ENCODE measurements around the gene FUT3. TPM values are rescaled to one million over a fixed set of nuclear protein-coding genes. Genes with fewer than 3 reads are reported as not detected.

FUT3 gene
- total RNA-seq: not detected

DNA sequence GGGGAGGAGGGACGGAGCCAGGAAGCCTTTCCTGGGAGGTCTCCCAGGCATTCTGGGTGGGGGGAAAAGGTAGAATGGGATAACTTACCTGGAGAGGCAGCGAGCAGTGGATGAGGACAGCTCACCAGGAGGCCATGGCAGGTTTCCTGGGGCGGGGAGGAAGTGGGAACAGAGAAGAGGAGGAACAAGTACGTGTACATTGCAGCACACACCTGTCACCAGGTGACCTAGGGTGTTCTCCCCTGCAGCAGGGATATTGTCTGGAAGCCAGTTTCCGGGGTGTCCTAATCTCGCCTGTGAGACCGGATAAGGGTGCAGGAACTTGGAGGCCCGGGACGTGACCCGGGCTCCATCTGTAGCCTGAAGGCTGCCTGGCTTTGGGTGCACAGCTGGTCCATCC, at the start of gene FUT3:
FUT3 (minus strand) TSS at position 148 of the 400 bp plus-strand sequence.
- Histone ChIP-seq H3K36me3 (ENCODE audit: control insufficient read depth in 3 of 3, insufficient read depth in 3 of 3, low read length in 3 of 3) (no peaks in the 10 kb centered on the region), H3K27me3 (ENCODE audit: control insufficient read depth in 3 of 3, insufficient read depth in 3 of 3, low read length in 3 of 3) (peaks cover 3 to 7% (median 7%) of the 10 kb centered on the region in 3 donors), H3K27ac (ENCODE audit: low read depth, low read length) (no peak within 1 kb of the TSS)

DNA sequence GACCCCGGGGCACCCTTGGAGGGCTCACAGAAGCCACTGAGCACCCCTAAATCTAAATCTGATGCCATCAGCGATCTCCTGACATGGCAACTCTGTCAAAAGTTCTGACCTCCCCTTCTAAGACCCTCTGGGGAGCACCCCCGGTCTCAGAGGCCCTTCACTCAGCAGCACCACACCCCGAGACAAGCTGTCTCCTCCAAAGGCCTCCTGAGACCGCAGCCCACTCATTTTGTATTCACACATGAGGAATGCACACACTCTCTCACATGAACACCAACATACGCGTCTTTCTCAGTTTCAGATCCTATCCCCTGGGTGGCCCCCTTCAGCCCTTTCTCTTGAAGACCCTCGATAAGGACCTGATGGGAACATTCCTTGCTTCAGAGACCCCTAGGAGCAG, 49.7 kb upstream of the FUT3 start:
- Histone ChIP-seq H3K4me3 (ENCODE audit: low read length in 3 of 3) (no peak overlapping the region), H3K36me3 (ENCODE audit: control insufficient read depth in 3 of 3, insufficient read depth in 3 of 3, low read length in 3 of 3) (peaks cover 5 to 10% (median 8%) of the 10 kb centered on the region in 3 donors), H3K27me3 (ENCODE audit: control insufficient read depth in 3 of 3, insufficient read depth in 3 of 3, low read length in 3 of 3) (no peaks in the 10 kb centered on the region), H3K9me3 (ENCODE audit: control insufficient read depth in 3 of 3, low read length in 3 of 3) (no peaks in the 10 kb centered on the region), H3K27ac (ENCODE audit: low read depth, low read length) (no peak overlapping the region), H3K4me1 (ENCODE audit: control insufficient read depth in 3 of 3, insufficient read depth in 3 of 3, low read length in 3 of 3) (peaks cover 15 to 30% (median 22%) of the 10 kb centered on the region in 3 donors), H3K9ac (ENCODE audit: low read depth in 1 of 3, low read length in 3 of 3) (no peak overlapping the region)

More for the DNA sequence above, at the start of gene FUT3:
- Histone ChIP-seq H3K9me3 (ENCODE audit: control insufficient read depth in 3 of 3, low read length in 3 of 3) (no peaks in the 10 kb centered on the region), H3K4me3 (ENCODE audit: low read length in 3 of 3) (no peak within 1 kb of the TSS), H3K4me1 (ENCODE audit: control insufficient read depth in 3 of 3, insufficient read depth in 3 of 3, low read length in 3 of 3) (no peaks in the 10 kb centered on the region), H3K9ac (ENCODE audit: low read depth in 1 of 3, low read length in 3 of 3) (no peak within 1 kb of the TSS)

DNA sequence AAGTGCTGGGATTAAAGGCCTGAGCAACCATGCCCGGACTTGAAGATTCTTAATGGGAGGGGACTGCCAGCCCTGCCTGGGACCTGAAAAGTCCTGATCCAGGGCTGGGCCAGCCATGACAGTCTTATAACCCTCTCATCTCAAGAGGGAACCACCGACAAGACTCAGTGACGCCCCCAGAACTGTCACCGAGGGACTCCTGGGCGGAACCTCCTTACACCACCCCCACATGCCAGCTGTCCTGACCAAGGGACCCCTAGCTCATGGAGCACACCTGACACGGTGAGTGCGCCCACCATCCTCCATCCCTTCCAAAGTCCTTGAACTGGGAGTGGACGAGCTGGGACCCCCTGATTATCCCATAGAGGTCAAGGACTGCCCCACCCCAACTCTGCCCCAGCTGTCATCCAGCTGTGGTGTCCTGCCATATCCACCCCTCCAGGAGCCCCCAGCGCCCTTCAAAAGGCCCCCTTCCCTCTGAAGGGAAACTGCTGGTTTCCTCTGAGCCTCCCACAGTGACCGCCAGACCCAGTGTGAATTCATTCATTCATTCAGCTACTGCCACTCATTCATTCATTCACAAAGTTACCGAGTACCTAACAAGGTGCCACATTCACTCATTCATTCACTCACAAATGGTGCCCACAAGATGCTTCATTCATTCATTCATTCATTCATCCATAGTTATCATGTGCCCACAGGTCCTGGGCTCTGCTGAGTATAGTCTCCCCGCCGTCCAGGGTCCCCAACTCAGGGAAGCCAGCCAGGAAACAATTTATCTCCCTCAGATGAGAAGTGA, 48.7 kb upstream of the FUT3 start:
- peaks cover 11 to 21% (median 12%) of the 10 kb centered on the region in 3 donors for H3K4me1 ChIP-seq (ENCODE audit: control insufficient read depth in 3 of 3, insufficient read depth in 3 of 3, low read length in 3 of 3)
- peaks cover 16 to 19% (median 18%) of the 10 kb centered on the region in 3 donors for H3K36me3 ChIP-seq (ENCODE audit: control insufficient read depth in 3 of 3, insufficient read depth in 3 of 3, low read length in 3 of 3)
- H3K9ac ChIP-seq (ENCODE audit: low read depth in 1 of 3, low read length in 3 of 3): no peak overlapping the region
- H3K27ac ChIP-seq (ENCODE audit: low read depth, low read length): no peak overlapping the region
- no peaks in the 10 kb centered on the region for H3K9me3 ChIP-seq (ENCODE audit: control insufficient read depth in 3 of 3, low read length in 3 of 3)
- H3K27me3 ChIP-seq (ENCODE audit: control insufficient read depth in 3 of 3, insufficient read depth in 3 of 3, low read length in 3 of 3): no peaks in the 10 kb centered on the region
- H3K4me3 ChIP-seq (ENCODE audit: low read length in 3 of 3): no peak overlapping the region

DNA sequence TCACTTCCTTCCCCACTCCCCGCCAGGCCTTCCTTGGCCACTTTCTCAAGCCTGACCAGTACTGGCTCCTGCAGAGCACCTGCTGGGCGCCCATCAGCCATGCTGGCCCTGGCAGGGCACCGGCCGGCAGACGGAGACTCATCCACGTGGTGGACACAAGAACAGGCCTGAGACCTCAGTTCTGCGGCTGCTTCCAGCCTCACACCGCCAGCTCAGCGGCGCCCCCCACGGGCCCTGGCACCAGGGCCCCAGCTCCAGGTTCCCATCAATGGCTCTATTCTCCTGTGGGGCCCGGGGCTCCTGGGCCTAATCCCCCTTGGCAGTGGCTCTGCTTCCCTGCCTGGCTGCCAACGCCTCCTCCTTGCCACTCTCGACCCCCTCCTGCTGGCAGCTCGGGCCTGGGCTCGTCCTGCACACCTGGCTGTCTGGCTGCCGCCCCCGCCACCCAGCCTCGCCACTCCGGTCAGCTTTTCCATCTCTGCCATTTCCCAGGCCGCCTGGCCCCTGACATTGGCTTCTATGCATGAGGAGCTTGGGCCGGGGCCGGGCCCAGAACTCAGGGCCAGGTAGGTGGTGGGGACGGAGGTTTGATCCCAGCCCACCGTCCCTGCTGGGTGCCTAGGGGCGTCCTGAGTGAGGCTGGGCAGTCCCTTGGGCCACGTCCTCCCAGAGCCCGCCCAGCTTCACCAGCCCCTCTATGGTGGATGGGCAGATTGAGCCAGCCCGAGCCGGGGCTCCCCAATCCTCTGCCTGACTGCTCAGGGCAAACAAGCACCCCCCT, 46.1 kb upstream of the FUT3 start:
- Histone ChIP-seq H3K27me3 (ENCODE audit: control insufficient read depth in 3 of 3, insufficient read depth in 3 of 3, low read length in 3 of 3) (peaks cover 0 to 4% (median 3%) of the 10 kb centered on the region in 3 donors), H3K9me3 (ENCODE audit: control insufficient read depth in 3 of 3, low read length in 3 of 3) (no peaks in the 10 kb centered on the region), H3K27ac (ENCODE audit: low read depth, low read length) (no peak overlapping the region), H3K4me3 (ENCODE audit: low read length in 3 of 3) (no peak overlapping the region), H3K36me3 (ENCODE audit: control insufficient read depth in 3 of 3, insufficient read depth in 3 of 3, low read length in 3 of 3) (peaks cover 17 to 21% (median 20%) of the 10 kb centered on the region in 3 donors), H3K9ac (ENCODE audit: low read depth in 1 of 3, low read length in 3 of 3) (no peak overlapping the region), H3K4me1 (ENCODE audit: control insufficient read depth in 3 of 3, insufficient read depth in 3 of 3, low read length in 3 of 3) (peaks cover 3 to 16% (median 9%) of the 10 kb centered on the region in 3 donors)

DNA sequence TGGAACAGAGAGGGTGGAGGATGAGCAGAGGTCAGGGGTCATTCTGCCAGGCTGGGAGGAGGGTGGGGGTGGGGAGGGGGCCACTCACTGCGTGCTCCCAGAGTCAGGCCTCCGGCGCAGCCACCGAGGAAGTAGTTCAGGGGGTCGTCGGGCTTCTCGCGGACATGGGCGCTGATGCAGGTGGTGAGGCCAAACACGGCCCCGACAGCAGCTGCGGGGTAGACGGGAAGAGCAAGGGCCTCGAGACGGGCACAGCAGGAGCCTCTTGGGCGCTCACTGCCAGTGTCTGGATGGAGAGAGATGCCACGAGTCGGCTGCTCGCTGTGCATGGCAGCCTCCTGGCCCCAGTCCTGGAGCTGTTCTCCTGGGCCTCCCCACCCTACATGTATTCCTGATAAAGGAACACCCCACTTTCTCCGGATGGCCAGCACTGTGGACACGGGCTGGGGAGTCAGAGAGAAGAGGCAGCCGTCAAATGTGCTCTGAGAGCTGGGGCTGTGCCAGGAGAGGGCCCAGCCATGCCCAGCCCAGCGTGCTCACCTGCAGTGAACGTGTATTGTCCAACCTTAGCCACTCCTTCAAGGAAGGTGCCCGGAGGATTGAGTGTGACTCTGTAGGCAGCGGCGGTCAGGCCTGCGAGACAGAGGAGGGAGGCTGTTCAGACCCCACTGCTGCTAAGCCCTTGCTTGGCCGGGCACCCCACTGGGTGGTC, 45.3 kb upstream of the FUT3 start:
- Histone ChIP-seq H3K4me1 (ENCODE audit: control insufficient read depth in 3 of 3, insufficient read depth in 3 of 3, low read length in 3 of 3) (peaks cover 3 to 19% (median 14%) of the 10 kb centered on the region in 3 donors), H3K27me3 (ENCODE audit: control insufficient read depth in 3 of 3, insufficient read depth in 3 of 3, low read length in 3 of 3) (peaks cover 7 to 12% (median 12%) of the 10 kb centered on the region in 3 donors), H3K27ac (ENCODE audit: low read depth, low read length) (no peak overlapping the region), H3K36me3 (ENCODE audit: control insufficient read depth in 3 of 3, insufficient read depth in 3 of 3, low read length in 3 of 3) (peaks cover 17 to 21% (median 20%) of the 10 kb centered on the region in 3 donors), H3K9me3 (ENCODE audit: control insufficient read depth in 3 of 3, low read length in 3 of 3) (no peaks in the 10 kb centered on the region), H3K9ac (ENCODE audit: low read depth in 1 of 3, low read length in 3 of 3) (no peak overlapping the region), H3K4me3 (ENCODE audit: low read length in 3 of 3) (no peak overlapping the region)

DNA sequence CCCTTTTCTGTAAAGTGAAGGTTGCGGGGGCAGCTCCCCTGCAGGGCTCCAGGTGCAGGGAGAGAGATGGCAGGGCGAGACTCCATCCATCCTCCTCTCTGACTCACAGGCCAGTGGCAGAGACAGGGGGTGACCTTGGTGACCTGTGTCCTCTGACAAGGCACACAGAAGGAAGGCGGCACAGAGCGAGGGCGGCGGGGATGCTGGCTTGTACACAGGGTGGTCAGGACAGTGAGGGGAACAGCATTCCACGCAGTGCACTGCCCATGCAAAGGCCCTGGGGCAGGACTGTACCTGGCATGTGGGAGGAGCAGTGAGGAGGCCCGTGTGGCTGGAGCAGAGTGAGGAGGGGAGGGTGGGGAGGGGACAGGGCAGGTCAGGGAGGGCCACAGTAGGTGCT, 44.6 kb upstream of the FUT3 start:
- H3K4me3 ChIP-seq (ENCODE audit: low read length in 3 of 3): no peak overlapping the region
- H3K27me3 ChIP-seq (ENCODE audit: control insufficient read depth in 3 of 3, insufficient read depth in 3 of 3, low read length in 3 of 3): peaks cover 14 to 19% (median 18%) of the 10 kb centered on the region in 3 donors
- peaks cover 3 to 19% (median 14%) of the 10 kb centered on the region in 3 donors for H3K4me1 ChIP-seq (ENCODE audit: control insufficient read depth in 3 of 3, insufficient read depth in 3 of 3, low read length in 3 of 3)
- no peak overlapping the region for H3K27ac ChIP-seq (ENCODE audit: low read depth, low read length)
- H3K9ac ChIP-seq (ENCODE audit: low read depth in 1 of 3, low read length in 3 of 3): no peak overlapping the region
- no peaks in the 10 kb centered on the region for H3K9me3 ChIP-seq (ENCODE audit: control insufficient read depth in 3 of 3, low read length in 3 of 3)
- peaks cover 14 to 20% (median 18%) of the 10 kb centered on the region in 3 donors for H3K36me3 ChIP-seq (ENCODE audit: control insufficient read depth in 3 of 3, insufficient read depth in 3 of 3, low read length in 3 of 3)

DNA sequence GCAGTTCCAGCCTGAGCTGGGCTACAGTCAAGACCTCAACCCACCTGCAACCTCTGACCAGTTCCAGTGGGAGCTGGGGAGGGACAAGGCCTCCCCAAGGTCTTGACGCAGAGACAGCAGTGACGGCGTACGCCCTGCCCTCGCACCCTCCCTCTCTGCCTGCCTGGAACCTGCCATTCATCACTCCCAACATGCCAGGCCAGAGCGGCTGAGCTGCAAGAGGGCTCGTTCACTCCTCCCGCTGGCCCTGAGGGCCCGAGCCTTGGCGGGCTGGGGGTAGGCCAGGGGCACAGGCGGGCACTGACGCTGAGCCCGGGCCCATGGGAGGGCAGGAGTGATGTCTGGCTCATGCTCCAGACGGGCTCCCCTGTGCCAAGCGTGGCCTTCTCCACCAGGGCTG, 44.2 kb upstream of the FUT3 start:
- peaks cover 14 to 20% (median 18%) of the 10 kb centered on the region in 3 donors for H3K36me3 ChIP-seq (ENCODE audit: control insufficient read depth in 3 of 3, insufficient read depth in 3 of 3, low read length in 3 of 3)
- no peaks in the 10 kb centered on the region for H3K9me3 ChIP-seq (ENCODE audit: control insufficient read depth in 3 of 3, low read length in 3 of 3)
- H3K4me1 ChIP-seq (ENCODE audit: control insufficient read depth in 3 of 3, insufficient read depth in 3 of 3, low read length in 3 of 3): peaks cover 3 to 19% (median 14%) of the 10 kb centered on the region in 3 donors
- H3K27ac ChIP-seq (ENCODE audit: low read depth, low read length): no peak overlapping the region
- H3K4me3 ChIP-seq (ENCODE audit: low read length in 3 of 3): no peak overlapping the region
- H3K9ac ChIP-seq (ENCODE audit: low read depth in 1 of 3, low read length in 3 of 3): no peak overlapping the region
- peaks cover 16 to 23% (median 20%) of the 10 kb centered on the region in 3 donors for H3K27me3 ChIP-seq (ENCODE audit: control insufficient read depth in 3 of 3, insufficient read depth in 3 of 3, low read length in 3 of 3)

DNA sequence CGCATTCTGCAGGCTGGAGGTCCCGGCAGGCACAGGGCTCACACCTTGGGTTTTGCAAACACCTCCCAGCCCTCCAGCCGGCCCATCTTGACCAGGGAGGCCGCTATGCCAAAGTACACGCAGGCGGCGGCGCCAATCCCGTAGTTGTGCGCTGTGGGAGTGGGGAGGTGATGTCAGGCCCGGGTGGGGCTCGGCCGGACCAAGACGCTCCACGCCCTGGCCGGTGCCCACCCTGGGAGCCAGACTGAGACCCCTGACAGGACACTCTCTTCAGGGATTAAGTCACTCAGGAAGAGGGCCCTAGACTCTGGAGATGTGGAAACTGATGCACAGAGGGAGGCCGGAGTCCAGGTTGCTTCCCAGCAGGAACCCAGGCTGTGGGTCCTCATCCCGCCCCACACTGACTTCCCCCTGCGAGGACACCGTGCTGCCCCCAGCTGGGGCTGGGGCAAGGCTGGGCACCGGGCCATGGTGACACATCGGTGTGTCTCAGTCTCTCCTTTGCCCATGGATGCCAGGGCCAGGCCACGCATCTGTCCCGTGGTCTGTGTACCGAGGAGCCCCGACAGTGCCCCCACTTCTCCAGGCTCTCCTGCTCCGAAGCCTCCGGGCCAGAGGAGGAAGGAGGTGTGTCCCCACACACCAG, 43.6 kb upstream of the FUT3 start:
- Histone ChIP-seq H3K27ac (ENCODE audit: low read depth, low read length) (no peak overlapping the region), H3K9me3 (ENCODE audit: control insufficient read depth in 3 of 3, low read length in 3 of 3) (no peaks in the 10 kb centered on the region), H3K27me3 (ENCODE audit: control insufficient read depth in 3 of 3, insufficient read depth in 3 of 3, low read length in 3 of 3) (peaks cover 21 to 28% (median 25%) of the 10 kb centered on the region in 3 donors), H3K4me3 (ENCODE audit: low read length in 3 of 3) (no peak overlapping the region), H3K36me3 (ENCODE audit: control insufficient read depth in 3 of 3, insufficient read depth in 3 of 3, low read length in 3 of 3) (peaks cover 14 to 17% (median 15%) of the 10 kb centered on the region in 3 donors), H3K9ac (ENCODE audit: low read depth in 1 of 3, low read length in 3 of 3) (no peak overlapping the region), H3K4me1 (ENCODE audit: control insufficient read depth in 3 of 3, insufficient read depth in 3 of 3, low read length in 3 of 3) (peaks cover 3 to 19% (median 14%) of the 10 kb centered on the region in 3 donors)

Data from skeletal muscle tissue (tissue), 4 donors.